DOHH2 (cell line): ENCODE data around the gene OPA3.
"Not testable (repeated sequence)": the region's sequence is repeated elsewhere in the genome, so short reads cannot be mapped to it uniquely, and the experiment has no call there.

Experiments used
- H3F3A ChIP-seq: fragments of 200-600 bp; sonication (generic), shearing (Covaris generic); 2 replicates; pipeline ENCODE4 v1.6.0; 2016; ENCODE audit warnings: antibody characterized with exemption, mild to moderate bottlenecking; ENCODE audit not compliant: control insufficient read depth, insufficient read depth
- H3K27ac ChIP-seq: fragments of 200-600 bp; sonication (generic); 2 replicates; pipeline ENCODE4 v1.5.1; 2014; ENCODE audit warnings: low read depth, mild to moderate bottlenecking, low read length, moderate library complexity
- H3K27me3 ChIP-seq: fragments of 200-600 bp; sonication (generic); 2 replicates; pipeline ENCODE4 v1.6.1; 2014; ENCODE audit warnings: mild to moderate bottlenecking, low read length, mixed read lengths; ENCODE audit not compliant: control insufficient read depth
- H3K36me3 ChIP-seq: fragments of 200-600 bp; sonication (generic); 2 replicates; pipeline ENCODE4 v1.6.1; 2014; ENCODE audit warnings: mild to moderate bottlenecking, low read length, moderate library complexity, mixed read lengths; ENCODE audit not compliant: control insufficient read depth
- H3K4me1 ChIP-seq: fragments of 200-600 bp; sonication (generic); 2 replicates; pipeline ENCODE4 v1.6.1; 2014; ENCODE audit warnings: mild to moderate bottlenecking, low read length, mixed read lengths; ENCODE audit not compliant: control insufficient read depth
- H3K4me2 ChIP-seq: fragments of 200-600 bp; sonication (generic); 2 replicates; pipeline ENCODE4 v1.6.0; 2014; ENCODE audit warnings: mild to moderate bottlenecking, low read length, moderate library complexity
- H3K4me3 ChIP-seq: fragments of 200-600 bp; sonication (generic); 2 replicates; pipeline ENCODE4 v1.5.1; 2014; ENCODE audit warnings: mild to moderate bottlenecking, low read length, mixed read lengths
- H3K79me2 ChIP-seq: fragments of 200-600 bp; sonication (generic); 2 replicates; pipeline ENCODE4 v1.6.1; 2014; ENCODE audit warnings: mild to moderate bottlenecking, low read length, mixed read lengths; ENCODE audit not compliant: control insufficient read depth
- H3K9me2 ChIP-seq: fragments of 200-600 bp; sonication (generic); replicated peaks from 2 replicates; pipeline ENCODE4 v1.6.1; 2014; ENCODE audit warnings: mild to moderate bottlenecking, low read length, mixed read lengths; ENCODE audit not compliant: control insufficient read depth
- H3K9me3 ChIP-seq: fragments of 200-600 bp; sonication (generic); 2 replicates; pipeline ENCODE4 v1.6.1; 2014; ENCODE audit warnings: antibody characterized with exemption, low read length, mixed read lengths; ENCODE audit not compliant: control insufficient read depth, insufficient read depth
- H4K20me1 ChIP-seq: fragments of 200-600 bp; sonication (generic); 2 replicates; pipeline ENCODE4 v1.6.0; 2014; ENCODE audit warnings: low read depth, mild to moderate bottlenecking, antibody characterized with exemption, low read length, moderate library complexity; ENCODE audit not compliant: control insufficient read depth, insufficient read depth
- EZH2phosphoT487 ChIP-seq: fragments of 200-600 bp; sonication (generic); IDR thresholded peaks from 2 replicates; pipeline ENCODE4 v1.6.1; 2017; ENCODE audit warnings: borderline replicate concordance, mild to moderate bottlenecking, antibody characterized with exemption, low read length, moderate library complexity, mixed read lengths
- TF ChIP-seq, protein P1 (sequence below): fragments of 200-600 bp; sonication (generic); IDR thresholded peaks from one replicate; pipeline ENCODE4 v1.5.1; 2014; ENCODE audit warnings: antibody characterized with exemption, mild to moderate bottlenecking, low read depth, low read length; ENCODE audit not compliant: poor library complexity, severe bottlenecking

Gene OPA3

DNA sequence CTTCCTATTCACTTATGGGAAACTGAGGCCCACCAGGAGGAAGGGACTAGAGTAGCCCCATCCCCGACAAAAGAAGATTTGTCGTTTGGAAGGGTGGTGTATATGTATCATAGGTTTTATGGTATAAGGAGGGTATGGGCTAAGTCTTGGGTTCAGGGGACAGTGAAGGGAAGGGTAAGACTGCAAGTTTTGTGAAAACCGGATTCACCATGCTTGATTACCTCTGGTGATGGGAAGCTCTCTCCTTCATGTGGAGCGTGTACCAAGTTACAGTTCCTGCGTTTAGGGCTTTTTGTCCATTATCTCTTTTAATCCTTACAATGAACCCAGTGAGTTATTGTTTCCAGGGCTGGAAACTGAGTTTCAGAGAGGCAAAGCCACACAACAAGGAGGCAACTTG lies 73.5 kb downstream of the OPA3 start:
- H3K4me2 ChIP-seq = 0 out of 2 replicates have a peak overlapping the region, but pooled peaks have one; percentile 10
- peaks cover 72% of the 10 kb centered on the region for H3K4me1 ChIP-seq
- no peaks in the 10 kb centered on the region for H3K27me3 ChIP-seq
- H3K27ac ChIP-seq = no peak overlapping the region
- H3K4me3 ChIP-seq = no peak overlapping the region
- peaks cover 25% of the 10 kb centered on the region for H3F3A ChIP-seq
- peaks cover 85% of the 10 kb centered on the region for H3K79me2 ChIP-seq
- no peaks in the 10 kb centered on the region for H3K9me2 ChIP-seq
- H4K20me1 ChIP-seq = peaks cover 25% of the 10 kb centered on the region
- no peaks in the 10 kb centered on the region for H3K9me3 ChIP-seq
- TF ChIP-seq, protein P1, sequence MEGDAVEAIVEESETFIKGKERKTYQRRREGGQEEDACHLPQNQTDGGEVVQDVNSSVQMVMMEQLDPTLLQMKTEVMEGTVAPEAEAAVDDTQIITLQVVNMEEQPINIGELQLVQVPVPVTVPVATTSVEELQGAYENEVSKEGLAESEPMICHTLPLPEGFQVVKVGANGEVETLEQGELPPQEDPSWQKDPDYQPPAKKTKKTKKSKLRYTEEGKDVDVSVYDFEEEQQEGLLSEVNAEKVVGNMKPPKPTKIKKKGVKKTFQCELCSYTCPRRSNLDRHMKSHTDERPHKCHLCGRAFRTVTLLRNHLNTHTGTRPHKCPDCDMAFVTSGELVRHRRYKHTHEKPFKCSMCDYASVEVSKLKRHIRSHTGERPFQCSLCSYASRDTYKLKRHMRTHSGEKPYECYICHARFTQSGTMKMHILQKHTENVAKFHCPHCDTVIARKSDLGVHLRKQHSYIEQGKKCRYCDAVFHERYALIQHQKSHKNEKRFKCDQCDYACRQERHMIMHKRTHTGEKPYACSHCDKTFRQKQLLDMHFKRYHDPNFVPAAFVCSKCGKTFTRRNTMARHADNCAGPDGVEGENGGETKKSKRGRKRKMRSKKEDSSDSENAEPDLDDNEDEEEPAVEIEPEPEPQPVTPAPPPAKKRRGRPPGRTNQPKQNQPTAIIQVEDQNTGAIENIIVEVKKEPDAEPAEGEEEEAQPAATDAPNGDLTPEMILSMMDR = no peak
- TF ChIP-seq EZH2phosphoT487 = no peak
- H3K36me3 ChIP-seq = peaks cover 16% of the 10 kb centered on the region

DNA sequence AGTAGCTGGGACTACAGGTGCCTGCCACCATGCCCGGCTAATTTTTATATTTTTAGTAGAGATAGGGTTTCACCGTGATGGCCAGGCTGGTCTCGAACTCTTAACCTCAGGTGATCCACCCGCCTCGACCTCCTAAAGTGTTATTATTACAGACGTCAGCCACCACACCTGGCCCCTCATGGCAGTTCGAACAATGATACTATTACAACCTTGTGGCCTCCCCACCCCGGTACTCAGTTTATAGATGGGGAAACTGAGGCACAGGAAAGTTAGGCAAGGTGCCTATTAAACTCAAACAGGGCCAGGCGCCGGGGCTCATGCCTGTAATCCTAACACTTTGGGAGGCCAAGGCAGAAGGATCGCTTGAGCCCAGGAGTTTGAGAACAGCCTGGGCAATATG lies 74.2 kb downstream of the OPA3 start:
- Histone ChIP-seq H3K79me2 (peaks cover 78% of the 10 kb centered on the region), H3F3A (peaks cover 20% of the 10 kb centered on the region), H4K20me1 (peaks cover 19% of the 10 kb centered on the region), H3K4me1 (peaks cover 72% of the 10 kb centered on the region)
- H3K4me2 ChIP-seq, H3K27me3 ChIP-seq, H3K9me3 ChIP-seq, H3K9me2 ChIP-seq, H3K27ac ChIP-seq, H3K36me3 ChIP-seq, H3K4me3 ChIP-seq: not testable (repeated sequence)

DNA sequence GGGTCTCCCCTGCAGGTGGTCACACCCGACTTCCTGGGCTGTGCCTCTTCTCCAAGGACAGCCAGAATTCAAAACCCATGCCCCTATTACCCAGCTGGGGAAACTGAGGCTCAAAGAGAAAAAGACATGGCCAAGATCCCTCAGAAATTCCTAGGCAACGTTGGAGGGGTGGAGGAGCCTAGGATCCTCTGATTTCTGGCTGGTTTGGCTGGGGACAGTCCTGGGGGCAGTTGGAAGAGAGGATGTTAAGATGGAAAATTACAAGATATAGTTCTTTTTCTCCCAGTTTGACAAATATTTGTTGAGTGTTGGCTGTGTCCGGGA lies 74.9 kb downstream of the OPA3 start:
- Histone ChIP-seq H3K27ac (peak overlapping the region; percentile 84), H3K4me2 (peak overlapping the region; percentile 98), H3K36me3 (peaks cover 10% of the 10 kb centered on the region), H3F3A (peaks cover 14% of the 10 kb centered on the region), H3K4me1 (peaks cover 66% of the 10 kb centered on the region), H3K9me3 (no peaks in the 10 kb centered on the region), H3K4me3 (peak overlapping the region; percentile 77), H3K79me2 (peaks cover 71% of the 10 kb centered on the region), H4K20me1 (peaks cover 16% of the 10 kb centered on the region), H3K27me3 (no peaks in the 10 kb centered on the region), H3K9me2 (no peaks in the 10 kb centered on the region)
- no peak for TF ChIP-seq EZH2phosphoT487
- TF ChIP-seq, protein P1 = no peak

DNA sequence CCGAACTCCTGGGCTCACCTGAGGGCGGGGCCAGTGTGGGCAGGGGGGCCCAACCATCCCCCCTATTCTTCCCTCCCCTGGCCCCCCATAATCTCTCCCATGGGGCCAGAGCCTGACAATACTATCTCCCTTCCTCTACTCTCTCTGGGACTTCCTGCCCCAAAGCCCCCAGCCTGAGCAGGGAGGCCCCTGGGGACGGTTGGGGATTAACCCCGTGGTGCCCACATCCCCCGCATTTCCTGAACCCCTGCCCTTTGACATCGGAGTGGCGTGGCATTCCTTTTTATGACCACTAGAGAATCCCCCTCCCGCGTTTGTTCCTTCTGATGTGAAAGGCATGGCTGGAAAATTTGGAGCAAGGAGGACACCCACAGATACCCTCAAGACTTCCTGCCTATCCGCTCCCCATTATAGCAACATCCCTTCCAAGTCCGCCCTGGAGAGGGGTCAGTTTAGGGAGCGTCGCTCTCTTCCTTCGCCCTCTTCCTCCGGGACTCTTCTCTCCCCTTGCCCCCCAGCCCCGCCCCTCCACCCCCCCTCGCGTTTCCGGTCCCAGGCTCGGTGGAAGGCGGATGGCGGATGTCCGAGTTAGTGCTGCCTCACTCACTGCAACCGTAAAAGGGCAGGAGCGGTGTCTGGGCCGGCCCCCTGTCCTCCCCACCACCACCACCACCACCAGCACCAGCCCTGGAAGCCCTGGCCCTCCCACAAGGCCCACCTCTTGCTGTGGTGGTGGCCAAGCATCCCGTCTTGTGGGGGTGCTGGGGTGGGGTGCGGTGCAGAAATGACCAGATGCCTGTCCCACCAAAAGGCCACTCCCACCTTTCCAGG lies 75.5 kb downstream of the OPA3 start:
- Histone ChIP-seq H3K36me3 (peaks cover 9% of the 10 kb centered on the region), H4K20me1 (peaks cover 12% of the 10 kb centered on the region)

More for the DNA sequence above, 75.5 kb downstream of the OPA3 start:
- peak overlapping the region; percentile 98 for H3K4me2 ChIP-seq
- no peak for TF ChIP-seq EZH2phosphoT487
- TF ChIP-seq, protein P1 = peak; percentile 30
- H3K4me3 ChIP-seq = peak overlapping the region; percentile 77
- H3K9me3 ChIP-seq = no peaks in the 10 kb centered on the region
- H3K27ac ChIP-seq = peak overlapping the region; percentile 84
- H3K9me2 ChIP-seq = no peaks in the 10 kb centered on the region
- H3K4me1 ChIP-seq = peaks cover 60% of the 10 kb centered on the region
- H3K79me2 ChIP-seq = peaks cover 65% of the 10 kb centered on the region
- no peaks in the 10 kb centered on the region for H3K27me3 ChIP-seq
- peaks cover 14% of the 10 kb centered on the region for H3F3A ChIP-seq
